ENCODE measurements around the gene M1AP. TPM values are rescaled to one million over a fixed set of nuclear protein-coding genes. Genes with fewer than 3 reads are reported as not detected.

Gene M1AP
- total RNA-seq, 1 donor from 2014 or later = 0.75 TPM

DNA sequence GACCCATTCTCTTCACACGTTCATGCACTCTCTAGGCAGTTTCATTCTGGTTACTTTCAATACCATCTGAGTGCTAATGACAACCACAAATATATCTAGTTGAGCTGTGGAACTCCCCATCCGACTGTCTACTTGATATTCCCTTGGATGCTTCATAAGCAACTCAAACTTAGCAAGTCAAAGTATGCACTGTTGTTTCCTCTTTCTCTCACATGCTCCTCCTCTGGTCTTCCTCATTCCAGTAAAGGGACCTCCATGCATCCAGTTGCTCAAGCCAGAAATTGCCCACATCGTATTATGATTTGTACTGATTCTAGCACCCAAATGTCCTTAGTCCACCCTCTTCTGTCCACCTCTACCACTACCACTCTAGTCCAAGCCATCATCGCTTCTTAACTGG is 28.2 kb upstream of the M1AP start:
- Histone ChIP-seq H3F3A (ENCODE audit: low read depth) (no peaks in the 10 kb centered on the region), H2AFZ (replicated peaks) (no peak overlapping the region), H3K27ac (no peak overlapping the region), H3K4me3 (no peak overlapping the region), H3K36me3 (no peaks in the 10 kb centered on the region), H3K9ac (no peak overlapping the region), H3K27me3 (no peaks in the 10 kb centered on the region), H3K9me3 (ENCODE audit: low read depth) (no peaks in the 10 kb centered on the region), H4K20me1 (ENCODE audit: low read depth) (no peaks in the 10 kb centered on the region), H3K79me2 (ENCODE audit: low read depth) (no peaks in the 10 kb centered on the region), H3K4me2 (no peak overlapping the region), H3K4me1 (no peaks in the 10 kb centered on the region)
- H3K36me3 Mint-ChIP-seq = peaks cover 23% of the 10 kb centered on the region
- TF ChIP-seq EZH2phosphoT487 (IDR thresholded peaks at IDR 0.05) (no peak), EZH2 (IDR thresholded peaks at IDR 0.05) (no peak)
- TF ChIP-seq, protein P1, sequence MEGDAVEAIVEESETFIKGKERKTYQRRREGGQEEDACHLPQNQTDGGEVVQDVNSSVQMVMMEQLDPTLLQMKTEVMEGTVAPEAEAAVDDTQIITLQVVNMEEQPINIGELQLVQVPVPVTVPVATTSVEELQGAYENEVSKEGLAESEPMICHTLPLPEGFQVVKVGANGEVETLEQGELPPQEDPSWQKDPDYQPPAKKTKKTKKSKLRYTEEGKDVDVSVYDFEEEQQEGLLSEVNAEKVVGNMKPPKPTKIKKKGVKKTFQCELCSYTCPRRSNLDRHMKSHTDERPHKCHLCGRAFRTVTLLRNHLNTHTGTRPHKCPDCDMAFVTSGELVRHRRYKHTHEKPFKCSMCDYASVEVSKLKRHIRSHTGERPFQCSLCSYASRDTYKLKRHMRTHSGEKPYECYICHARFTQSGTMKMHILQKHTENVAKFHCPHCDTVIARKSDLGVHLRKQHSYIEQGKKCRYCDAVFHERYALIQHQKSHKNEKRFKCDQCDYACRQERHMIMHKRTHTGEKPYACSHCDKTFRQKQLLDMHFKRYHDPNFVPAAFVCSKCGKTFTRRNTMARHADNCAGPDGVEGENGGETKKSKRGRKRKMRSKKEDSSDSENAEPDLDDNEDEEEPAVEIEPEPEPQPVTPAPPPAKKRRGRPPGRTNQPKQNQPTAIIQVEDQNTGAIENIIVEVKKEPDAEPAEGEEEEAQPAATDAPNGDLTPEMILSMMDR (IDR thresholded peaks at IDR 0.05) = no peak
- H3K4me3 Mint-ChIP-seq = no peak overlapping the region
- H3K27ac Mint-ChIP-seq = no peak overlapping the region
- H3K9me3 Mint-ChIP-seq = no peaks in the 10 kb centered on the region
- no peaks in the 10 kb centered on the region for H3K4me1 Mint-ChIP-seq
- no peak for DNase-seq (ENCODE audit: low spot score)
- no peaks in the 10 kb centered on the region for H3K27me3 Mint-ChIP-seq (ENCODE audit: insufficient read depth, low read depth)

DNA sequence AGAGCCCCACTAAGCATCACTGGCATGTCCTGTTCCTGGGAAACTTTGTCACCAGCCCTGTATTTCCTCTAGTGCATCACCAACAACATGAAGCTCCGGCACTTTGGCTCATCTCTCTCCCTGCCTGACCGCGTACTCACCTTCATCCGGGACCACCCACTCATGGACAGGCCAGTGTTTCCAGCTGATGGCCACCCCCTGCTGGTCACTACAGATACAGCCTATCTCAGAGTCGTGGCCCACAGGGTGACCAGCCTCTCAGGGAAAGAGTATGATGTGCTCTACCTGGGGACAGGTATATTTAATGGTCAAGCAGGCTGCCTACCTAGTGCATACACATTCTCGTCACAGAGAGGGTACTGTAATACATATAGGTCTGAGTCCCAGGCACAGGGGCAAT is 27.0 kb upstream of the M1AP start:
- no peak overlapping the region for H3K9ac ChIP-seq
- H3K36me3 ChIP-seq = no peaks in the 10 kb centered on the region
- no peaks in the 10 kb centered on the region for H3F3A ChIP-seq (ENCODE audit: low read depth)
- H3K79me2 ChIP-seq (ENCODE audit: low read depth) = no peaks in the 10 kb centered on the region
- peak; percentile 20 for DNase-seq (ENCODE audit: low spot score)
- Mint-ChIP-seq H3K4me1 (no peaks in the 10 kb centered on the region), H3K4me3 (no peak overlapping the region), H3K27me3 (ENCODE audit: insufficient read depth, low read depth) (no peaks in the 10 kb centered on the region), H3K9me3 (no peaks in the 10 kb centered on the region), H3K27ac (no peak overlapping the region), H3K36me3 (peaks cover 23% of the 10 kb centered on the region)
- no peak for TF ChIP-seq EZH2 (IDR thresholded peaks at IDR 0.05)
- TF ChIP-seq, protein P1 (IDR thresholded peaks at IDR 0.05) = peak; percentile 33
- no peak overlapping the region for H3K27ac ChIP-seq
- no peaks in the 10 kb centered on the region for H3K4me1 ChIP-seq
- no peak overlapping the region for H2AFZ ChIP-seq (replicated peaks)
- H3K27me3 ChIP-seq = no peaks in the 10 kb centered on the region
- H4K20me1 ChIP-seq (ENCODE audit: low read depth) = no peaks in the 10 kb centered on the region
- no peaks in the 10 kb centered on the region for H3K9me3 ChIP-seq (ENCODE audit: low read depth)
- no peak overlapping the region for H3K4me3 ChIP-seq
- no peak overlapping the region for H3K4me2 ChIP-seq

- Histone ChIP-seq H3F3A (ENCODE audit: low read depth) (no peaks in the 10 kb centered on the region), H3K36me3 (no peaks in the 10 kb centered on the region), H3K4me1 (no peaks in the 10 kb centered on the region), H3K79me2 (ENCODE audit: low read depth) (no peaks in the 10 kb centered on the region), H4K20me1 (ENCODE audit: low read depth) (no peaks in the 10 kb centered on the region), H3K4me2 (no peak overlapping the region), H3K4me3 (no peak overlapping the region), H2AFZ (replicated peaks) (no peak overlapping the region), H3K9me3 (ENCODE audit: low read depth) (no peaks in the 10 kb centered on the region), H3K27ac (no peak overlapping the region), H3K9ac (no peak overlapping the region), H3K27me3 (no peaks in the 10 kb centered on the region)
- H3K27me3 Mint-ChIP-seq (ENCODE audit: insufficient read depth, low read depth) = no peaks in the 10 kb centered on the region
- H3K27ac Mint-ChIP-seq = no peak overlapping the region
- no peak for DNase-seq (ENCODE audit: low spot score)
- no peaks in the 10 kb centered on the region for H3K9me3 Mint-ChIP-seq
- TF ChIP-seq EZH2 (IDR thresholded peaks at IDR 0.05) = no peak
- TF ChIP-seq, protein P1 (IDR thresholded peaks at IDR 0.05) = no peak
- TF ChIP-seq EZH2phosphoT487 (IDR thresholded peaks at IDR 0.05) = no peak
- H3K4me1 Mint-ChIP-seq = no peaks in the 10 kb centered on the region
- H3K4me3 Mint-ChIP-seq = no peak overlapping the region
- peaks cover 22% of the 10 kb centered on the region for H3K36me3 Mint-ChIP-seq
Observed at GRCh38 chr2:74673826-74674528, 25.8 kb upstream of the M1AP start.

All from neural progenitor cell (in vitro differentiated cells).